WTC11 (cell line): ENCODE results near the gene TFB2M. TPM values are rescaled to one million over a fixed set of nuclear protein-coding genes. Genes with fewer than 3 reads are reported as not detected.

ENCODE experiments used
- ATAC-seq: fragments of 200-7000 bp; cut with Tn5 transposase; 2 replicates; pipeline ENCODE4 v1.10.0; 2021; ENCODE audit warnings: mild to moderate bottlenecking, moderate library complexity
- CTCF ChIA-PET: fragments of 300-600 bp; sonication (Branson Sonifier 250); formaldehyde crosslinking; loops from one replicate; lab custom pipeline; 2021; ENCODE audit warnings: antibody characterized with exemption; lab: Charles Lee
- POLR2A ChIA-PET: fragments of 350-600 bp; sonication (Branson Sonifier 250); formaldehyde crosslinking; loops from one replicate; lab custom pipeline; 2021; ENCODE audit warnings: antibody characterized with exemption; lab: Charles Lee
- DNase-seq: peaks from one replicate; pipeline ENCODE4 v3.0.0; 2021; ENCODE audit warnings: low spot score
- H3K27ac Mint-ChIP-seq: 2 replicates; pipeline ENCODE4 v1.8.0; 2021; ENCODE audit warnings: mixed read lengths
- H3K27me3 Mint-ChIP-seq: 2 replicates; pipeline ENCODE4 v1.8.0; 2021; ENCODE audit warnings: low read depth, mild to moderate bottlenecking, moderate library complexity, mixed read lengths
- H3K36me3 Mint-ChIP-seq: 2 replicates; pipeline ENCODE4 v1.8.0; 2021; ENCODE audit warnings: mixed read lengths
- H3K4me1 Mint-ChIP-seq: 2 replicates; pipeline ENCODE4 v1.8.0; 2022; ENCODE audit warnings: mixed read lengths
- H3K4me3 Mint-ChIP-seq: 2 replicates; pipeline ENCODE4 v1.8.0; 2021; ENCODE audit warnings: mild to moderate bottlenecking, moderate library complexity, mixed read lengths
- H3K9me3 Mint-ChIP-seq: 2 replicates; pipeline ENCODE4 v1.8.0; 2021; ENCODE audit warnings: mixed read lengths
- AR ChIP-seq: fragments of 250-450 bp; sonication (Bioruptor Pico); IDR thresholded peaks from 2 replicates; pipeline ENCODE4 v1.9.0; 2021; ENCODE audit warnings: mild to moderate bottlenecking
- CDX4 ChIP-seq: fragments of 250-450 bp; sonication (Bioruptor Pico); IDR thresholded peaks from 2 replicates; pipeline ENCODE4 v1.9.0; 2021; ENCODE audit warnings: moderate library complexity, mild to moderate bottlenecking, inconsistent platforms, borderline replicate concordance
- E2F1 ChIP-seq: sonication (generic); formaldehyde crosslinking; IDR thresholded peaks from 2 replicates; pipeline ENCODE4 v1.8.0; 2022; ENCODE audit warnings: mild to moderate bottlenecking, missing genetic modification reagents
- E2F4 ChIP-seq: sonication (generic); formaldehyde crosslinking; IDR thresholded peaks from 2 replicates; pipeline ENCODE4 v1.8.1; 2022; ENCODE audit warnings: low read depth, mild to moderate bottlenecking, moderate library complexity, missing genetic modification reagents, borderline replicate concordance
- ETV6 ChIP-seq: sonication (generic); formaldehyde crosslinking; IDR thresholded peaks from 2 replicates; pipeline ENCODE4 v1.8.1; 2022; ENCODE audit warnings: mild to moderate bottlenecking, missing genetic modification reagents
- FOXP4 ChIP-seq: sonication (generic); formaldehyde crosslinking; IDR thresholded peaks from 2 replicates; pipeline ENCODE4 v1.8.0; 2022; ENCODE audit warnings: mild to moderate bottlenecking, missing genetic modification reagents
- HMGXB4 ChIP-seq: sonication (generic); formaldehyde crosslinking; IDR thresholded peaks from 2 replicates; pipeline ENCODE4 v1.8.1; 2023; ENCODE audit warnings: mild to moderate bottlenecking, moderate library complexity, missing genetic modification reagents
- JUN ChIP-seq: sonication (generic); formaldehyde crosslinking; IDR thresholded peaks from 2 replicates; pipeline ENCODE4 v1.8.0; 2023; ENCODE audit warnings: mild to moderate bottlenecking, missing genetic modification reagents
- MAX ChIP-seq: sonication (generic); formaldehyde crosslinking; IDR thresholded peaks from 2 replicates; pipeline ENCODE4 v1.8.0; 2022; ENCODE audit warnings: mild to moderate bottlenecking, missing genetic modification reagents
- MYBL2 ChIP-seq: sonication (generic); formaldehyde crosslinking; IDR thresholded peaks from 2 replicates; pipeline ENCODE4 v1.8.1; 2023; ENCODE audit warnings: mild to moderate bottlenecking, moderate library complexity, missing genetic modification reagents
- NR1H2 ChIP-seq: sonication (generic); formaldehyde crosslinking; IDR thresholded peaks from 2 replicates; pipeline ENCODE4 v1.9.0; 2021; ENCODE audit warnings: mild to moderate bottlenecking, moderate library complexity, missing genetic modification reagents
- PRRX2 ChIP-seq: fragments of 250-450 bp; sonication (Bioruptor Pico); IDR thresholded peaks from 2 replicates; pipeline ENCODE4 v1.8.0; 2021; ENCODE audit warnings: mild to moderate bottlenecking
- RELA ChIP-seq: sonication (generic); formaldehyde crosslinking; IDR thresholded peaks from 2 replicates; pipeline ENCODE4 v1.8.1; 2022; ENCODE audit warnings: missing genetic modification reagents, mild to moderate bottlenecking, borderline replicate concordance
- SOX15 ChIP-seq: fragments of 250-450 bp; sonication (Bioruptor Pico); IDR thresholded peaks from 2 replicates; pipeline ENCODE4 v1.9.0; 2021; ENCODE audit warnings: mild to moderate bottlenecking
- ZBTB21 ChIP-seq: sonication (generic); formaldehyde crosslinking; IDR thresholded peaks from 2 replicates; pipeline ENCODE4 v1.8.1; 2023; ENCODE audit warnings: mild to moderate bottlenecking, missing genetic modification reagents, borderline replicate concordance
- ZNF232 ChIP-seq: sonication (generic); formaldehyde crosslinking; IDR thresholded peaks from 2 replicates; pipeline ENCODE4 v1.8.0; 2022; ENCODE audit warnings: mild to moderate bottlenecking, missing genetic modification reagents
- ZNF396 ChIP-seq: fragments of 250-450 bp; sonication (Bioruptor Pico); IDR thresholded peaks from 2 replicates; pipeline ENCODE4 v1.8.0; 2021; ENCODE audit warnings: mild to moderate bottlenecking, moderate library complexity, borderline replicate concordance
- ZNF423 ChIP-seq: fragments of 250-450 bp; sonication (Bioruptor Pico); IDR thresholded peaks from 2 replicates; pipeline ENCODE4 v2.1.2; 2022; ENCODE audit warnings: mild to moderate bottlenecking, moderate library complexity
- total RNA-seq: library from RNA; stranded (reverse); gene quantifications from 3 replicates; pipeline ENCODE4 v1.2.3, GENCODE V29; 2021

The TFB2M gene
- total RNA-seq, 1 experiment from 2014 or later: 16.5 TPM

GRCh38 chr1:246572785-246573184 lies 6.7 kb upstream of the TFB2M start:
- Mint-ChIP-seq H3K27me3 (no peaks in the 10 kb centered on the region), H3K4me3 (no peak overlapping the region), H3K4me1 (peaks cover 3% of the 10 kb centered on the region), H3K9me3 (no peaks in the 10 kb centered on the region), H3K27ac (no peak overlapping the region), H3K36me3 (no peaks in the 10 kb centered on the region)
- DNase-seq (no peak), ATAC-seq (no peak)
- POLR2A ChIA-PET: no interaction called here
- CTCF ChIA-PET: no interaction called here
- no peak for TF ChIP-seq CDX4 (CRISPR knock-in tag)
- no peak for TF ChIP-seq FOXP4 (CRISPR knock-in tag)
- no peak for TF ChIP-seq ZNF423 (CRISPR knock-in tag)
- no peak for TF ChIP-seq SOX15 (CRISPR knock-in tag)
- TF ChIP-seq ETV6: no peak
- TF ChIP-seq AR (CRISPR knock-in tag): no peak
- TF ChIP-seq JUN (CRISPR knock-in tag): no peak
- TF ChIP-seq MYBL2 (CRISPR knock-in tag): no peak
- TF ChIP-seq ZNF232: no peak
- no peak for TF ChIP-seq ZNF396 (CRISPR knock-in tag)
- no peak for TF ChIP-seq E2F1
- TF ChIP-seq NR1H2: no peak
- TF ChIP-seq PRRX2 (CRISPR knock-in tag): no peak
- no peak for TF ChIP-seq HMGXB4
- TF ChIP-seq E2F4 (CRISPR knock-in tag): no peak
- TF ChIP-seq RELA (CRISPR knock-in tag): no peak
- TF ChIP-seq ZBTB21: no peak
- TF ChIP-seq MAX (CRISPR knock-in tag): no peak
